DMS79 (cell line): ENCODE measurements around the gene CNPPD1.

ENCODE experiments used
- DNase-seq: peaks from one replicate; lab custom pipeline; 2025; lab: John Stamatoyannopoulos, UW

The CNPPD1 gene

GRCh38 chr2:219176818-219177551, at the start of gene CNPPD1:
Gene CNPPD1, minus strand, starts transcription at chr2:219176925. Its CDS starts 97 bp downstream, at chr2:219176828.
- DNase-seq = peak; percentile 55

GRCh38 chr2:219225350-219225749, 48.6 kb upstream of the CNPPD1 start:
- no peak for DNase-seq

- no peak for DNase-seq
Observed at GRCh38 chr2:219223831-219224610, 47.3 kb upstream of the CNPPD1 start.

- DNase-seq = no peak
Observed at GRCh38 chr2:219221957-219222518, 45.3 kb upstream of the CNPPD1 start.

- no peak for DNase-seq
Observed at GRCh38 chr2:219220652-219221402, 44.1 kb upstream of the CNPPD1 start.

GRCh38 chr2:219219784-219220532, 43.2 kb upstream of the CNPPD1 start:
- no peak for DNase-seq

- DNase-seq = peak; percentile 92
Observed at GRCh38 chr2:219218732-219219701, 42.3 kb upstream of the CNPPD1 start, which contains the start of gene ABCB6. Gene ABCB6, minus strand, starts transcription at chr2:219218958. Its CDS starts 285 bp downstream, at chr2:219218673.

- DNase-seq = peak; percentile 46
Observed at GRCh38 chr2:219218217-219218731, 41.5 kb upstream of the CNPPD1 start.

GRCh38 chr2:219216535-219216915, 39.8 kb upstream of the CNPPD1 start:
- no peak for DNase-seq

GRCh38 chr2:219215871-219216534, 39.3 kb upstream of the CNPPD1 start:
- no peak for DNase-seq

- no peak for DNase-seq
Observed at GRCh38 chr2:219214786-219215185, 38.1 kb upstream of the CNPPD1 start.

GRCh38 chr2:219214141-219214540, 37.4 kb upstream of the CNPPD1 start:
- DNase-seq = no peak

- no peak for DNase-seq
Observed at GRCh38 chr2:219213486-219214071, 36.9 kb upstream of the CNPPD1 start.

- DNase-seq = no peak
Observed at GRCh38 chr2:219213026-219213415, 36.3 kb upstream of the CNPPD1 start.

- no peak for DNase-seq
Observed at GRCh38 chr2:219210886-219211362, 34.2 kb upstream of the CNPPD1 start.

GRCh38 chr2:219210196-219210885, 33.6 kb upstream of the CNPPD1 start:
- no peak for DNase-seq

- no peak for DNase-seq
Observed at GRCh38 chr2:219209236-219210195, 32.8 kb upstream of the CNPPD1 start.
